A549 (cell line): ENCODE measurements around the gene ZDHHC19. TPM values are rescaled to one million over a fixed set of nuclear protein-coding genes. Genes with fewer than 3 reads are reported as not detected.

Experiments
- ATAC-seq, 2 experiments: fragments of 200-7000 bp in 1 of 2; fragments of >200 bp in 1 of 2; cut with Nextera tagmentation in 1 of 2; cut with Tn5 transposase in 1 of 2; 3 replicates each; pipeline versions ENCODE4 v1.8.0 to v1.9.1; 2018 to 2020; ENCODE audit warnings: mild to moderate bottlenecking in 1 of 2, moderate library complexity in 1 of 2
- CTCF ChIA-PET: fragments of 300-600 bp; sonication (Branson Sonifier 250); formaldehyde crosslinking; extraction: SDS; loops from one replicate; lab custom pipeline; 2021; ENCODE audit warnings: antibody characterized with exemption, inconsistent platforms; lab: Yijun Ruan, JAX
- POLR2A ChIA-PET: fragments of 350-600 bp; formaldehyde crosslinking; extraction: SDS; loops from one replicate; lab custom pipeline; 2021; ENCODE audit warnings: antibody characterized with exemption, inconsistent platforms; lab: Yijun Ruan, JAX
- DNase-seq, 2 experiments: peaks; one replicate each; pipeline versions ENCODE4 v3.0.0 to v3.0.0-alpha.2; 2011 to 2016; ENCODE audit warnings: low read depth in 1 of 2, low spot score in 1 of 2
- FAIRE-seq: peaks from 2 replicates; lab custom pipeline; 2011; peaks lifted over from hg19 to GRCh38; lab: Jason Lieb, UNC
- H3K27ac ChIP-seq, 2 experiments: fragments of >200 bp; sonication (Bioruptor Twin); formaldehyde crosslinking; 3 replicates each; pipeline ENCODE4 v1.5.1; 2016 to 2017
- H3K4me1 ChIP-seq: fragments of >200 bp; sonication (Bioruptor Twin); formaldehyde crosslinking; 3 replicates; pipeline ENCODE4 v1.6.1; 2016
- H3K4me2 ChIP-seq: fragments of >200 bp; sonication (Bioruptor Twin); formaldehyde crosslinking; 3 replicates; pipeline ENCODE4 v1.6.1; 2016
- H3K4me3 ChIP-seq: fragments of >200 bp; sonication (Bioruptor Twin); formaldehyde crosslinking; 3 replicates; pipeline ENCODE4 v1.5.1; 2016
- H3K9me3 ChIP-seq: fragments of >200 bp; sonication (Bioruptor Twin); formaldehyde crosslinking; 3 replicates; pipeline ENCODE4 v1.6.1; 2016
- CEBPB ChIP-seq, 2 experiments: fragments of >200 bp in 1 of 2; sonication (Bioruptor Twin) in 1 of 2; formaldehyde crosslinking in 1 of 2; IDR thresholded peaks; 2 replicates each; pipeline ENCODE4 v1.6.1; 2012 to 2016
- EHF ChIP-seq: fragments of 250-450 bp; sonication (Bioruptor Pico); IDR thresholded peaks from 2 replicates; pipeline ENCODE4 v1.5.0; 2020; ENCODE audit warnings: mild to moderate bottlenecking
- EHMT2 ChIP-seq: fragments of 200-600 bp; sonication (generic); IDR thresholded peaks from 2 replicates; pipeline ENCODE4 v1.6.1; 2016; ENCODE audit warnings: antibody characterized with exemption, low read depth, mild to moderate bottlenecking, moderate library complexity
- EP300 ChIP-seq, 2 experiments: fragments of >200 bp; sonication (Bioruptor Twin); formaldehyde crosslinking; IDR thresholded peaks; 2 replicates in 1 of 2; 3 replicates in 1 of 2; pipeline ENCODE4 v1.6.1; 2016 to 2017
- ESRRA ChIP-seq: fragments of 150-350 bp; IDR thresholded peaks from 2 replicates; pipeline ENCODE4 v1.6.1; 2014; ENCODE audit warnings: mild to moderate bottlenecking, low read length, borderline replicate concordance
- FOXS1 ChIP-seq: fragments of 250-450 bp; sonication (Bioruptor Pico); IDR thresholded peaks from 2 replicates; pipeline ENCODE4 v1.5.0; 2020; ENCODE audit warnings: mild to moderate bottlenecking, moderate library complexity
- HDAC2 ChIP-seq: fragments of 200-600 bp; sonication (generic); IDR thresholded peaks from 2 replicates; pipeline ENCODE4 v1.6.1; 2016
- HMGXB4 ChIP-seq: fragments of 250-450 bp; sonication (Bioruptor Pico); IDR thresholded peaks from 2 replicates; pipeline ENCODE4 v1.5.0; 2021; ENCODE audit warnings: mild to moderate bottlenecking, moderate library complexity, borderline replicate concordance
- JUNB ChIP-seq: fragments of >200 bp; sonication (Bioruptor Twin); formaldehyde crosslinking; IDR thresholded peaks from 2 replicates; pipeline ENCODE4 v1.6.1; 2016
- KDM5A ChIP-seq: fragments of 200-600 bp; sonication (generic); IDR thresholded peaks from 2 replicates; pipeline ENCODE4 v1.6.1; 2016; ENCODE audit warnings: antibody characterized with exemption, mild to moderate bottlenecking
- MAZ ChIP-seq: fragments of 150-350 bp; IDR thresholded peaks from 2 replicates; pipeline ENCODE4 v1.6.1; 2014; ENCODE audit warnings: antibody characterized with exemption, low read depth, low read length, borderline replicate concordance
- MYC ChIP-seq: IDR thresholded peaks from 2 replicates; pipeline ENCODE4 v1.6.1; 2012; ENCODE audit warnings: mild to moderate bottlenecking, inconsistent platforms, low read length, improper control_type of control experiment, borderline replicate concordance
- POLR2A ChIP-seq: IDR thresholded peaks from 2 replicates; pipeline ENCODE4 v1.6.1; 2012; ENCODE audit warnings: mild to moderate bottlenecking, low read length
- RAD21 ChIP-seq, 2 experiments: fragments of >200 bp in 1 of 2; sonication (Bioruptor Twin) in 1 of 2; formaldehyde crosslinking in 1 of 2; IDR thresholded peaks in 1 of 2; conservative IDR thresholded peaks in 1 of 2; 2 replicates in 1 of 2; 3 replicates in 1 of 2; pipeline ENCODE4 v1.6.1; 2012 to 2018; ENCODE audit warnings: inconsistent platforms in 1 of 2
- REST ChIP-seq: fragments of 200-600 bp; sonication (generic); IDR thresholded peaks from 2 replicates; pipeline ENCODE4 v1.6.1; 2016; ENCODE audit warnings: antibody characterized with exemption, mild to moderate bottlenecking, moderate library complexity
- RNF2 ChIP-seq: fragments of 200-600 bp; sonication (generic); IDR thresholded peaks from 2 replicates; pipeline ENCODE4 v1.6.1; 2016; ENCODE audit warnings: low read depth, mild to moderate bottlenecking, antibody characterized with exemption, moderate library complexity, borderline replicate concordance
- SMC3 ChIP-seq: fragments of >200 bp; sonication (Bioruptor Twin); formaldehyde crosslinking; IDR thresholded peaks from 3 replicates; pipeline ENCODE4 v1.6.1; 2018; ENCODE audit warnings: inconsistent platforms
- USF2 ChIP-seq: fragments of 450-650 bp; IDR thresholded peaks from 2 replicates; pipeline ENCODE4 v1.6.1; 2014; ENCODE audit warnings: antibody characterized with exemption
- WGBS: methylation state at CpG from one replicate; pipeline ENCODE4 v1.1.6; 2017; ENCODE audit errors: missing lambda C conversion rate; 5-methylcytosine and 5-hydroxymethylcytosine counted together
- polyA minus RNA-seq: library from RNA; depleted of rRNA, polyadenylated mRNA; stranded (reverse); fragments of >200 nt; gene quantifications from 2 replicates; pipeline ENCODE4 v1.2.3, GENCODE V29; 2011; rRNA and poly(A)+ RNA removed
- polyA plus RNA-seq, 4 experiments: library from polyadenylated mRNA; depleted of rRNA in 3 of 4; stranded (reverse); fragments of >200 nt; fragmentation: RNase III in 1 of 4; extraction: RNeasy Plus Mini Kit Qiagen cat#74134 plus additional on column Dnase treatment in 1 of 4; gene quantifications; 2 replicates in 3 of 4; 3 replicates in 1 of 4; pipeline ENCODE4 v1.2.3, GENCODE V29; 2011 to 2017
- TF ChIP-seq, protein P1 (sequence below): fragments of >200 bp; sonication (Bioruptor Twin); formaldehyde crosslinking; IDR thresholded peaks from 3 replicates; pipeline ENCODE4 v1.6.1; 2016
- TF ChIP-seq, protein P2 (sequence below): IDR thresholded peaks from 2 replicates; pipeline ENCODE4 v1.6.1; 2012; ENCODE audit warnings: low read depth, borderline replicate concordance

The ZDHHC19 gene, protein sequence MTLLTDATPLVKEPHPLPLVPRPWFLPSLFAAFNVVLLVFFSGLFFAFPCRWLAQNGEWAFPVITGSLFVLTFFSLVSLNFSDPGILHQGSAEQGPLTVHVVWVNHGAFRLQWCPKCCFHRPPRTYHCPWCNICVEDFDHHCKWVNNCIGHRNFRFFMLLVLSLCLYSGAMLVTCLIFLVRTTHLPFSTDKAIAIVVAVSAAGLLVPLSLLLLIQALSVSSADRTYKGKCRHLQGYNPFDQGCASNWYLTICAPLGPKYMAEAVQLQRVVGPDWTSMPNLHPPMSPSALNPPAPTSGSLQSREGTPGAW
- polyA plus RNA-seq (2011; rRNA removed) (not detected in 2 replicates), polyA plus RNA-seq (2017; fragmentation: RNase III; extraction: RNeasy Plus Mini Kit Qiagen cat#74134 plus additional on column Dnase treatment) (0.12 to 0.15 TPM in 2 of 3 replicates, not detected in the other), polyA minus RNA-seq (0.37 TPM in 1 of 2 replicates, not detected in the other)
- not detected in 2 replicates for polyA plus RNA-seq (2012; cell fraction: cytosol; rRNA removed)
- 0.18 and 0.26 TPM in 2 replicates for polyA plus RNA-seq (2012; cell fraction: nucleus; rRNA removed)

DNA sequence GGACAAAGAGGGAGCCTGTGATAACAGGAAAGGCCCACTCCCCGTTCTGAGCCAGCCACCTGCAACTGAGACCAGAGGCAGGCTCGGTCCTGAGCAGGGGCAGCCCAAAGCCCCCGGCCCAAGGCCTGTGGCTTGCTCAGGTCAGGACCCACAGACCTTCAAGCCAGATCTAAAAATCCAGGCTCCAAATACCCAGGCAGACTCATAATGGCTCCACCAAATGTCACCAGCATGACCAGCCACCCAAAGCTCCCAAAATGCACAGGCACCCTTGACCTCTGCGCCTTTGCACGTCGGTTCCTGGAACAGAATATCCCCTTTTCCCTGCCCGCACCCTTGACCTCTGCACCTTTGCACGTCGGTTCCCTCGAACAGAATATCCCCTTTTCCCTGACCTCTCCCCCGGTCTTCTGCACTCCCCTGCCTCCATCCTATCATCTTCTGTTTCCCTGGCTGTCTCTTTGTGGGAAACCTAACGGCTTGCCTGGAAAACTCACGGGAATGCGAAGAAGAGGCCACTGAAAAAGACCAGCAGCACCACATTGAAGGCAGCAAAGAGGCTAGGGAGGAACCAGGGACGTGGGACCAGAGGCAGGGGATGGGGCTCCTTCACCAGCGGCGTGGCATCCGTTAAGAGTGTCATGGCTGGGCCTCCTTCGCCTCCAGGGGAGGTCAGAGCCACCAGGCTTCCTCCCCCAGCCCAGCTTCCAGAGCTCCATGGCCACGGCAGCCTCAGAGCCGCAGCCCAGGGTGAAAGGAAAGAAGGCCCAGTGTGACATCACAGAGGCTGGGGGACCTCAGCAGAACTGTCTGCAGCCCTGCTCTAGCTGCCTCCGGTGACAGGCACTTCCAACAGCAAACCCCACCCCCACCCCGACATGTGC, at the start of gene ZDHHC19:
ZDHHC19 (minus strand) TSS at position 728 of the 884 bp plus-strand sequence; CDS start at position 643, 85 bp downstream.
- POLR2A ChIA-PET: no interaction called here
- CTCF ChIA-PET: interaction anchor here (1.0 kb wide), 1 partner anchor 140 kb away, joined by 3 read pairs; no protein-coding TSS in a partner anchor
- DNase-seq: no peak
- no peak for TF ChIP-seq ESRRA
- no peak for TF ChIP-seq REST
- no peak for TF ChIP-seq RNF2
- TF ChIP-seq POLR2A: no peak
- TF ChIP-seq, protein P1, sequence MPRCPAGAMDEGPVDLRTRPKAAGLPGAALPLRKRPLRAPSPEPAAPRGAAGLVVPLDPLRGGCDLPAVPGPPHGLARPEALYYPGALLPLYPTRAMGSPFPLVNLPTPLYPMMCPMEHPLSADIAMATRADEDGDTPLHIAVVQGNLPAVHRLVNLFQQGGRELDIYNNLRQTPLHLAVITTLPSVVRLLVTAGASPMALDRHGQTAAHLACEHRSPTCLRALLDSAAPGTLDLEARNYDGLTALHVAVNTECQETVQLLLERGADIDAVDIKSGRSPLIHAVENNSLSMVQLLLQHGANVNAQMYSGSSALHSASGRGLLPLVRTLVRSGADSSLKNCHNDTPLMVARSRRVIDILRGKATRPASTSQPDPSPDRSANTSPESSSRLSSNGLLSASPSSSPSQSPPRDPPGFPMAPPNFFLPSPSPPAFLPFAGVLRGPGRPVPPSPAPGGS: no peak
- TF ChIP-seq, all 56 proteins: peak for 0
- Histone ChIP-seq H3K9me3 (no peaks in the 10 kb centered on the region), H3K4me3 (no peak within 1 kb of the TSS), H3K27ac (no peak within 1 kb of the TSS), H3K4me1 (no peaks in the 10 kb centered on the region), H3K4me2 (no peak within 1 kb of the TSS)
- 76% methylated on average over 22 of the region's 23 CpGs for WGBS
- no peak for ATAC-seq
- FAIRE-seq: no peak

DNA sequence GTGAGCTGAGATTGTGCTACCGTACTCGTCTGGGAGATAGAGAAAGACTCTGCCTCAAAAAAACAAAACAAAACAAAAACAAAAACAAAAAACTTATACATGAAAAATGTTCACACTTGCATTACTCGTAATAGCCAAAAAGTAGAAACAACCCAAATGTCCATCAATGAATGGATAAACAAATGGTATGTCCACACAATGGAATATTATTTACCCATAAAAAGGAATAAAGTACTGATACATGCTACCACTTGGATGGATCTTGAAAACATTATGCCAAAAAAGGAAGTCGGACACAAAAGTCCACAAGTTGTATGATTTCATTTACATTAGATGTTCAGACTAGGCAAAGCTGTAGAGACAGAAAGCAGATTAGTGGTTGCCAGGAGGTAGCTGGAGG, 49.6 kb upstream of the ZDHHC19 start:
- no peaks in the 10 kb centered on the region for H3K9me3 ChIP-seq
- H3K4me1 ChIP-seq: no peaks in the 10 kb centered on the region
- no peak overlapping the region for H3K4me3 ChIP-seq
- H3K4me2 ChIP-seq: no peak overlapping the region
- WGBS: 99% methylated on average over 4 of the region's 4 CpGs
- ATAC-seq (no peak), DNase-seq (no peak), FAIRE-seq (no peak)
- ChIA-PET CTCF (no interaction called here), POLR2A (no interaction called here)
- no peak overlapping the region for H3K27ac ChIP-seq
- TF ChIP-seq MYC (no peak), RAD21 (conservative IDR thresholded peaks at IDR 0.05 in 1 of 2, IDR thresholded peaks at IDR 0.05 in 1 of 2) (no peak), MAZ (no peak), ESRRA (no peak), SMC3 (no peak), EP300 (IDR thresholded peaks at IDR 0.05) (no peak), JUNB (no peak)
- TF ChIP-seq, protein P2, sequence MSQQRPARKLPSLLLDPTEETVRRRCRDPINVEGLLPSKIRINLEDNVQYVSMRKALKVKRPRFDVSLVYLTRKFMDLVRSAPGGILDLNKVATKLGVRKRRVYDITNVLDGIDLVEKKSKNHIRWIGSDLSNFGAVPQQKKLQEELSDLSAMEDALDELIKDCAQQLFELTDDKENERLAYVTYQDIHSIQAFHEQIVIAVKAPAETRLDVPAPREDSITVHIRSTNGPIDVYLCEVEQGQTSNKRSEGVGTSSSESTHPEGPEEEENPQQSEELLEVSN: no peak

GRCh38 chr3:196255776-196256175, 44.6 kb upstream of the ZDHHC19 start:
- Histone ChIP-seq H3K4me2 (no peak overlapping the region), H3K4me1 (no peaks in the 10 kb centered on the region), H3K4me3 (no peak overlapping the region), H3K9me3 (no peaks in the 10 kb centered on the region), H3K27ac (no peak overlapping the region)
- 67% methylated on average over 1 of the region's 1 CpG for WGBS
- no peak for FAIRE-seq
- POLR2A ChIA-PET: no interaction called here
- no peak for DNase-seq
- no peak for ATAC-seq
- TF ChIP-seq CEBPB (IDR thresholded peaks at IDR 0.05) (no peak), USF2 (no peak), HMGXB4 (CRISPR knock-in tag) (no peak), HDAC2 (no peak), POLR2A (no peak), KDM5A (no peak), FOXS1 (CRISPR knock-in tag) (no peak), EHMT2 (no peak), EHF (CRISPR knock-in tag) (no peak)
- TF ChIP-seq, all 56 proteins: peak for 0
- CTCF ChIA-PET: interaction anchor here (1.0 to 1.2 kb wide), 3 partner anchors 59 to 183 kb away, joined by 3 read pairs; no protein-coding TSS in a partner anchor
